H9 (cell line): ENCODE measurements around the gene EPB41L1. TPM values are rescaled to one million over a fixed set of nuclear protein-coding genes. Genes with fewer than 3 reads are reported as not detected.

ENCODE experiments used
- DNase-seq: peaks from one replicate; pipeline ENCODE4 v3.0.0-alpha.2; 2017
- H2AFZ ChIP-seq: one replicate; pipeline ENCODE4 v1.6.1; 2013; ENCODE audit warnings: mild to moderate bottlenecking, low read length, control low read depth, moderate library complexity
- H2AK5ac ChIP-seq: 2 replicates; pipeline ENCODE4 v1.6.1; 2013; ENCODE audit warnings: low read length, control low read depth, mixed read lengths; ENCODE audit not compliant: insufficient read length
- H2BK120ac ChIP-seq: one replicate; pipeline ENCODE4 v1.6.1; 2013; ENCODE audit warnings: low read depth, mild to moderate bottlenecking, low read length, control low read depth, inconsistent platforms; ENCODE audit not compliant: poor library complexity, severe bottlenecking
- H2BK12ac ChIP-seq: 2 replicates; pipeline ENCODE4 v1.6.1; 2013; ENCODE audit warnings: low read length, control low read depth, mixed read lengths, low read depth; ENCODE audit not compliant: insufficient read length
- H2BK15ac ChIP-seq: 2 replicates; pipeline ENCODE4 v1.6.1; 2013; ENCODE audit warnings: low read depth, low read length, control low read depth
- H2BK20ac ChIP-seq: one replicate; pipeline ENCODE4 v1.6.1; 2013; ENCODE audit warnings: low read depth, mild to moderate bottlenecking, low read length, control low read depth, inconsistent platforms; ENCODE audit not compliant: poor library complexity, severe bottlenecking
- H2BK5ac ChIP-seq: 2 replicates; pipeline ENCODE4 v1.6.1; 2013; ENCODE audit warnings: low read length, control low read depth, mixed read lengths; ENCODE audit not compliant: insufficient read length
- H3K14ac ChIP-seq: 2 replicates; pipeline ENCODE4 v1.6.1; 2013; ENCODE audit warnings: low read length, control low read depth; ENCODE audit not compliant: insufficient read depth
- H3K18ac ChIP-seq: 2 replicates; pipeline ENCODE4 v1.6.1; 2013; ENCODE audit warnings: low read depth, mild to moderate bottlenecking, mixed read lengths, low read length, control low read depth; ENCODE audit not compliant: insufficient read length
- H3K23ac ChIP-seq: 2 replicates; pipeline ENCODE4 v1.6.1; 2013; ENCODE audit warnings: low read length, control low read depth, mixed read lengths, low read depth; ENCODE audit not compliant: insufficient read length
- H3K23me2 ChIP-seq: 2 replicates; pipeline ENCODE4 v1.6.1; 2013; ENCODE audit warnings: low read depth, mild to moderate bottlenecking, mixed read lengths, low read length, control low read depth; ENCODE audit not compliant: insufficient read length, poor library complexity, severe bottlenecking
- H3K27ac ChIP-seq: 2 replicates; pipeline ENCODE4 v1.5.1; 2013; ENCODE audit warnings: low read length, control low read depth, mixed read lengths, low read depth; ENCODE audit not compliant: insufficient read length
- H3K27me3 ChIP-seq: 2 replicates; pipeline ENCODE4 v1.6.1; 2013; ENCODE audit warnings: low read length, control low read depth, inconsistent platforms; ENCODE audit not compliant: insufficient read depth
- H3K4ac ChIP-seq: 2 replicates; pipeline ENCODE4 v1.6.1; 2013; ENCODE audit warnings: low read depth, mild to moderate bottlenecking, control low read depth, inconsistent platforms, low read length, moderate library complexity
- H3K4me1 ChIP-seq: 2 replicates; pipeline ENCODE4 v1.6.1; 2013; ENCODE audit warnings: low read length, control low read depth, inconsistent platforms; ENCODE audit not compliant: insufficient read depth
- H3K4me2 ChIP-seq: 2 replicates; pipeline ENCODE4 v1.6.1; 2013; ENCODE audit warnings: low read length, control low read depth, mixed read lengths; ENCODE audit not compliant: insufficient read length, insufficient read depth
- H3K56ac ChIP-seq: 2 replicates; pipeline ENCODE4 v1.6.1; 2013; ENCODE audit warnings: low read depth, mild to moderate bottlenecking, mixed read lengths, low read length, control low read depth; ENCODE audit not compliant: insufficient read length
- H3K79me1 ChIP-seq: 2 replicates; pipeline ENCODE4 v1.6.1; 2013; ENCODE audit warnings: low read depth, mild to moderate bottlenecking, moderate library complexity, low read length, control low read depth, inconsistent platforms; ENCODE audit not compliant: insufficient read depth, poor library complexity, severe bottlenecking
- H3K79me2 ChIP-seq: 2 replicates; pipeline ENCODE4 v1.6.1; 2013; ENCODE audit warnings: low read length, control low read depth, inconsistent platforms; ENCODE audit not compliant: insufficient read depth
- H3K9ac ChIP-seq: 2 replicates; pipeline ENCODE4 v1.6.1; 2013; ENCODE audit warnings: low read length, control low read depth, mixed read lengths; ENCODE audit not compliant: insufficient read length; ENCODE audit errors: extremely low read depth
- H3K9me3 ChIP-seq: one replicate; pipeline ENCODE4 v1.6.1; 2013; ENCODE audit warnings: low read depth, low read length, inconsistent platforms; ENCODE audit not compliant: control insufficient read depth
- H3T11ph ChIP-seq: one replicate; pipeline ENCODE4 v1.6.1; 2013; ENCODE audit warnings: mild to moderate bottlenecking, low read length, control low read depth, inconsistent platforms
- H4K20me1 ChIP-seq: one replicate; pipeline ENCODE4 v1.6.1; 2013; ENCODE audit not compliant: control insufficient read depth, insufficient read length, insufficient read depth
- H4K5ac ChIP-seq: 2 replicates; pipeline ENCODE4 v1.6.1; 2013; ENCODE audit warnings: low read depth, mild to moderate bottlenecking, mixed read lengths, low read length, control low read depth; ENCODE audit not compliant: insufficient read length
- H4K8ac ChIP-seq: replicated peaks from 2 replicates; pipeline ENCODE4 v1.6.1; 2013; ENCODE audit warnings: low read length, control low read depth, mixed read lengths, low read depth; ENCODE audit not compliant: insufficient read length
- H4K91ac ChIP-seq: 2 replicates; pipeline ENCODE4 v1.6.1; 2013; ENCODE audit warnings: low read depth, mild to moderate bottlenecking, moderate library complexity, mixed read lengths, low read length, control low read depth; ENCODE audit not compliant: insufficient read length
- H3K27ac Mint-ChIP-seq, 3 experiments: 2 replicates in 2 of 3; 3 replicates in 1 of 3; pipeline ENCODE4 v1.8.0; 2020 to 2021; ENCODE audit warnings: mixed read lengths in 3 of 3, mild to moderate bottlenecking in 1 of 3, moderate library complexity in 1 of 3
- H3K27me3 Mint-ChIP-seq: 2 replicates; pipeline ENCODE4 v1.8.0; 2021; ENCODE audit warnings: low read depth, mild to moderate bottlenecking, moderate library complexity, mixed read lengths
- H3K36me3 Mint-ChIP-seq, 3 experiments: 2 replicates in 2 of 3; 3 replicates in 1 of 3; pipeline ENCODE4 v1.8.0; 2020 to 2021; ENCODE audit warnings: low read depth in 3 of 3, mixed read lengths in 3 of 3; ENCODE audit not compliant: insufficient read depth in 1 of 3
- H3K4me1 Mint-ChIP-seq, 2 experiments: 2 replicates each; pipeline ENCODE4 v1.8.0; 2020; ENCODE audit warnings: mixed read lengths in 2 of 2
- H3K4me3 Mint-ChIP-seq, 2 experiments: 2 replicates in 1 of 2; 3 replicates in 1 of 2; pipeline ENCODE4 v1.8.0; 2020 to 2021; ENCODE audit warnings: mild to moderate bottlenecking in 2 of 2, mixed read lengths in 2 of 2, moderate library complexity in 1 of 2
- H3K9me3 Mint-ChIP-seq, 2 experiments: 2 replicates in 1 of 2; 3 replicates in 1 of 2; pipeline ENCODE4 v1.8.0; 2020; ENCODE audit warnings: mild to moderate bottlenecking in 2 of 2, mixed read lengths in 2 of 2, moderate library complexity in 1 of 2
- WGBS: extraction: QIAGEN DNeasy Blood & Tissue Kit; methylation state at CpG from one replicate; pipeline ENCODE4 v1.1.7; 2013; ENCODE audit warnings: missing lambda C conversion rate, low lambda C conversion rate, mixed read lengths; ENCODE audit not compliant: insufficient read length; ENCODE audit errors: extremely low coverage; 5-methylcytosine and 5-hydroxymethylcytosine counted together
- total RNA-seq: library from RNA; stranded (reverse); gene quantifications from 2 replicates; pipeline ENCODE4 v1.2.1, GENCODE V29; 2021
- TF ChIP-seq, protein P1 (sequence below): fragments of 200-600 bp; sonication (generic); conservative IDR thresholded peaks from 3 replicates; pipeline ENCODE4 v1.8.0; 2021; ENCODE audit warnings: antibody characterized with exemption, mild to moderate bottlenecking

The EPB41L1 gene
- total RNA-seq, 1 experiment from 2014 or later = 31.1 TPM

DNA sequence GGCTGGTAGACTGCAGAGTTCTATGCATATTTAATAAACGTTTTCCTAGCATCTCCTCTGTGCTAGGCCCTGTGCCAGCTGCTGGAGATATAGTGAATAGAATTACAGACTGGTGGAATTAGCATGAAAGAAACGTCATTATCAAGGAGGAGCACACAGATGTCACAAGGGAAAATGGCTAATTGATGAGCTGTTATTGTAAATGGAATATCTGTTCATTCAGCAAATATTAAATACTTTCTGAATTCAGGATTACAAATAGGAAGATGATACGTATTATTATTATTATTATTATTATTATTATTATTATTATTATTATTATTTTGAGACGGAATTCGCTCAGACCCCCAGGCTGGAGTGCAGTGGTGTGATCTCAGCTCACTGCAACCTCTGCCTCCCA is 82.9 kb downstream of the EPB41L1 start:
- WGBS = no CpG with 5 or more reads among the region's 5 CpGs
- H3K56ac ChIP-seq = no peak overlapping the region
- H4K8ac ChIP-seq = no peak overlapping the region
- no peak overlapping the region for H4K5ac ChIP-seq
- Mint-ChIP-seq H3K27me3 (peaks cover 7% of the 10 kb centered on the region), H3K27ac (no peak overlapping the region; a peak in 1 of 7 replicates), H3K9me3 (no peaks in the 10 kb centered on the region), H3K36me3 (peaks cover 9 to 30% (median 20%) of the 10 kb centered on the region in 3 experiments; a peak in 5 of 7 replicates), H3K4me1 (peaks cover 13 to 15% of the 10 kb centered on the region in 2 experiments), H3K4me3 (peak overlapping the region; percentile 90 to 95)
- TF ChIP-seq, protein P1, sequence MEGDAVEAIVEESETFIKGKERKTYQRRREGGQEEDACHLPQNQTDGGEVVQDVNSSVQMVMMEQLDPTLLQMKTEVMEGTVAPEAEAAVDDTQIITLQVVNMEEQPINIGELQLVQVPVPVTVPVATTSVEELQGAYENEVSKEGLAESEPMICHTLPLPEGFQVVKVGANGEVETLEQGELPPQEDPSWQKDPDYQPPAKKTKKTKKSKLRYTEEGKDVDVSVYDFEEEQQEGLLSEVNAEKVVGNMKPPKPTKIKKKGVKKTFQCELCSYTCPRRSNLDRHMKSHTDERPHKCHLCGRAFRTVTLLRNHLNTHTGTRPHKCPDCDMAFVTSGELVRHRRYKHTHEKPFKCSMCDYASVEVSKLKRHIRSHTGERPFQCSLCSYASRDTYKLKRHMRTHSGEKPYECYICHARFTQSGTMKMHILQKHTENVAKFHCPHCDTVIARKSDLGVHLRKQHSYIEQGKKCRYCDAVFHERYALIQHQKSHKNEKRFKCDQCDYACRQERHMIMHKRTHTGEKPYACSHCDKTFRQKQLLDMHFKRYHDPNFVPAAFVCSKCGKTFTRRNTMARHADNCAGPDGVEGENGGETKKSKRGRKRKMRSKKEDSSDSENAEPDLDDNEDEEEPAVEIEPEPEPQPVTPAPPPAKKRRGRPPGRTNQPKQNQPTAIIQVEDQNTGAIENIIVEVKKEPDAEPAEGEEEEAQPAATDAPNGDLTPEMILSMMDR = no peak
- no peak overlapping the region for H2AFZ ChIP-seq
- H3K27me3 ChIP-seq = no peaks in the 10 kb centered on the region
- no peaks in the 10 kb centered on the region for H4K20me1 ChIP-seq
- H3K23me2 ChIP-seq = peaks cover 8% of the 10 kb centered on the region
- no peak overlapping the region for H3K27ac ChIP-seq
- no peak overlapping the region for H2BK5ac ChIP-seq
- DNase-seq = no peak
- no peak overlapping the region for H2AK5ac ChIP-seq
- no peak overlapping the region for H4K91ac ChIP-seq
- H2BK12ac ChIP-seq = no peak overlapping the region
- H3K4me2 ChIP-seq = peak overlapping the region; percentile 90
- no peak overlapping the region for H3K9ac ChIP-seq
- peaks cover 6% of the 10 kb centered on the region; the same call in 1 of the 2 replicates for H3K79me2 ChIP-seq
- peaks cover 4% of the 10 kb centered on the region; the same call in 1 of the 2 replicates for H3K4me1 ChIP-seq
- H3K23ac ChIP-seq = no peak overlapping the region
- H2BK20ac ChIP-seq = no peak overlapping the region
- no peak overlapping the region for H3T11ph ChIP-seq
- H2BK15ac ChIP-seq = no peak overlapping the region
- no peak overlapping the region for H3K14ac ChIP-seq
- H3K18ac ChIP-seq = no peak overlapping the region
- no peak overlapping the region for H2BK120ac ChIP-seq
- H3K9me3 ChIP-seq = no peaks in the 10 kb centered on the region
- peaks cover 7% of the 10 kb centered on the region for H3K79me1 ChIP-seq
- no peak overlapping the region for H3K4ac ChIP-seq
